ENCODE measurements around the gene CD247.

Gene CD247

GRCh38 chr1:167544447-167545093 lies 26.2 kb upstream of the CD247 start:
- no peak for TF ChIP-seq CTCF (IDR thresholded peaks at IDR 0.05; ENCODE audit: insufficient read depth, low read length, missing control alignments)
- ChIA-PET CTCF (interaction anchor here (0.8 to 1.0 kb wide), 2 partner anchors 10 to 11 kb away, joined by 5 to 6 read pairs; no protein-coding TSS in a partner anchor), POLR2A (no interaction called here)
- no peak for DNase-seq (ENCODE audit: low read depth, low spot score)
- H3K4me3 ChIP-seq (ENCODE audit: low read depth, low read length) = no peak overlapping the region

GRCh38 chr1:167543199-167543990 lies 25.1 kb upstream of the CD247 start:
- ChIA-PET CTCF (interaction anchor here (1.0 to 4.6 kb wide), 4 partner anchors 9 to 275 kb away, joined by 3 to 100 read pairs (median 3); partner anchors contain the start of gene CREG1), POLR2A (no interaction called here)
- no peak for TF ChIP-seq CTCF (IDR thresholded peaks at IDR 0.05; ENCODE audit: insufficient read depth, low read length, missing control alignments)
- no peak for DNase-seq (ENCODE audit: low read depth, low spot score)
- H3K4me3 ChIP-seq (ENCODE audit: low read depth, low read length) = no peak overlapping the region

- no peak for DNase-seq (ENCODE audit: low read depth, low spot score)
- ChIA-PET CTCF (interaction anchor here (1.0 to 16.5 kb wide), 12 partner anchors 8 to 480 kb away, joined by 3 to 211 read pairs (median 11); partner anchors contain the start of gene CREG1), POLR2A (no interaction called here)
- no peak for TF ChIP-seq CTCF (IDR thresholded peaks at IDR 0.05; ENCODE audit: insufficient read depth, low read length, missing control alignments)
- no peak overlapping the region for H3K4me3 ChIP-seq (ENCODE audit: low read depth, low read length)
Observed at GRCh38 chr1:167542109-167543032, 24.0 kb upstream of the CD247 start.

- DNase-seq (ENCODE audit: low read depth, low spot score) = no peak
- POLR2A ChIA-PET = no interaction called here
- no peak overlapping the region for H3K4me3 ChIP-seq (ENCODE audit: low read depth, low read length)
- CTCF ChIA-PET = interaction anchor here (1.1 to 16.5 kb wide), 15 partner anchors 9 to 632 kb away, joined by 3 to 211 read pairs (median 8); partner anchors contain the start of gene CREG1
- TF ChIP-seq CTCF (IDR thresholded peaks at IDR 0.05; ENCODE audit: insufficient read depth, low read length, missing control alignments) = no peak
Observed at GRCh38 chr1:167541610-167542009, 23.3 kb upstream of the CD247 start.

- ChIA-PET POLR2A (no interaction called here), CTCF (interaction anchor here (0.7 to 16.5 kb wide), 42 partner anchors 8 to 665 kb away, joined by 3 to 211 read pairs (median 4); partner anchors contain the start of genes CREG1 and TADA1)
- no peak for TF ChIP-seq CTCF (IDR thresholded peaks at IDR 0.05; ENCODE audit: insufficient read depth, low read length, missing control alignments)
- H3K4me3 ChIP-seq (ENCODE audit: low read depth, low read length) = no peak overlapping the region
- no peak for DNase-seq (ENCODE audit: low read depth, low spot score)
Observed at GRCh38 chr1:167541003-167541402, 22.7 kb upstream of the CD247 start.
